ENCODE data around the gene HERPUD1. TPM values are rescaled to one million over a fixed set of nuclear protein-coding genes. Genes with fewer than 3 reads are reported as not detected.
A peak's percentile ranks its signal among the peaks of the same experiment; 100 is the strongest.
"Not testable (repeated sequence)": the region's sequence is repeated elsewhere in the genome, so short reads cannot be mapped to it uniquely, and the experiment has no call there.

The HERPUD1 gene, protein sequence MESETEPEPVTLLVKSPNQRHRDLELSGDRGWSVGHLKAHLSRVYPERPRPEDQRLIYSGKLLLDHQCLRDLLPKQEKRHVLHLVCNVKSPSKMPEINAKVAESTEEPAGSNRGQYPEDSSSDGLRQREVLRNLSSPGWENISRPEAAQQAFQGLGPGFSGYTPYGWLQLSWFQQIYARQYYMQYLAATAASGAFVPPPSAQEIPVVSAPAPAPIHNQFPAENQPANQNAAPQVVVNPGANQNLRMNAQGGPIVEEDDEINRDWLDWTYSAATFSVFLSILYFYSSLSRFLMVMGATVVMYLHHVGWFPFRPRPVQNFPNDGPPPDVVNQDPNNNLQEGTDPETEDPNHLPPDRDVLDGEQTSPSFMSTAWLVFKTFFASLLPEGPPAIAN
- 64.5 and 139 TPM in 2 replicates for total RNA-seq

- peak; percentile 98 to 99 for DNase-seq (ENCODE audit: low read depth in 2 of 2)
These were observed at the start of gene HERPUD1 for GRCh38 chr16:56931892-56932720. HERPUD1 (plus strand) TSS chr16:56932142; CDS start chr16:56932245, 103 bp downstream.

- no peak for DNase-seq (ENCODE audit: low read depth in 2 of 2)
These were observed 48.4 kb upstream of the HERPUD1 start for GRCh38 chr16:56883586-56883985.

DNA sequence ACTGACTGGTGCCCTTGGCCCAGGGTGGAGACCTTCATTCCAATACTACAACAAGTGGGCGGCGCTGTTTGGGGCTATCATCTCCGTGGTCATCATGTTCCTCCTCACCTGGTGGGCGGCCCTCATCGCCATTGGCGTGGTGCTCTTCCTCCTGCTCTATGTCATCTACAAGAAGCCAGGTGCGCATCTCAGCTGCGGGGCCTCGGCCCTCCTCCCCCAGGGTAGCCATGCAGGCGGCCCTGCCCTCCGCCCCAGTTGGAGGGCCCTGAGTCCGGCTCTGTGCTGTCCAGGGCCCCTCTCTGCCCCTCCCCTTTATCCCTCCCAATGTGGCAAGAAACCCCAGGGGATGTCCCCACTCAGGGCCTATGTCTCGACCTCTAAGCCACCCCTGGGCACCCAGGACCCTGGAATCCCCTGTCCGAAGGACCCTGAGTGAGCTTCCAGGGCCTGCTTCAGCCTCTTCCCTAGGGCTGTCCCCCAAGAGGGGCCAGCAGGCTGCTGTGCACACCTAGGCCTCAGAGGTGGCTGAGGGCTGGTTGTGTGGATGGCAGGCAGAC, 47.8 kb upstream of the HERPUD1 start:
- DNase-seq (ENCODE audit: low read depth in 2 of 2), result no peak

GRCh38 chr16:56884929-56885328, 47.0 kb upstream of the HERPUD1 start:
- DNase-seq (ENCODE audit: low read depth in 2 of 2), result not testable (repeated sequence)

DNA sequence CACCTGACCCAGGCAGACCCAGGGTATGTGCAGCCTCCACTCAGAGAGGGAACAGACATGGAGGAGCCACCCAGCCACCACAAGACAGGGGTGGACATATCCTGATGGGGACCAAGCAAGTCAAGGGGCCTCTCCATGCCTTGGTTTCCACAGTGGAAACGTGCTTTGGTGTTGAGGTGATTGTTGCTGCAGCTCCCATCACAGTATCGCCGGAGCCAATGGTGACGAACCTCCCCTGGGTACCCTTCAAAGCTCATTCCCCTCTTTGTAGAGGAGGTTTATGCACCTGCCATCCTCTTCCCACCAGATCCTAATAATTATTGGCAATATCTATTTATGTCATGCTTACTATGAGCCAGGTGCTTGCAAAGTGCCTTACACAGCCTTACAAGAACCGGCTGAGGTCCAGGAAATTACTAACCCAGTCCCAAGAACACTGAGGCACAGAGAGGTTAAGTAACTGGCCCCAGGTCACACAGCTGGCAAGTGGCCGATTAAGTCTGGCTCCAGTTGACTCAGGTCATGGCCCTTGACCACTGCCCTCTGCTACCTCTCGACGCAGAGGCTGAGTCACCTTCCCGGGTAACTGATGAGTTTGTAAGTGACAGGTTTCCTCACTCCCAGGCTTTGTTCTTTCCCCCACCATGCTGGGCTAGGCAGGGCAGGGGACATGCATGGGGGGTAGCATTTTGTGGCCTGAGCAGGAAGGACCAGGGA, 46.3 kb upstream of the HERPUD1 start:
- DNase-seq (ENCODE audit: low read depth in 2 of 2), result no peak

GRCh38 chr16:56886296-56886695, 45.6 kb upstream of the HERPUD1 start:
- DNase-seq (ENCODE audit: low read depth in 2 of 2), result no peak

- DNase-seq (ENCODE audit: low read depth in 2 of 2), result no peak
These were observed 45.1 kb upstream of the HERPUD1 start for GRCh38 chr16:56886826-56887225.

- no peak for DNase-seq (ENCODE audit: low read depth in 2 of 2)
These were observed 43.1 kb upstream of the HERPUD1 start for GRCh38 chr16:56888806-56889205.

DNA sequence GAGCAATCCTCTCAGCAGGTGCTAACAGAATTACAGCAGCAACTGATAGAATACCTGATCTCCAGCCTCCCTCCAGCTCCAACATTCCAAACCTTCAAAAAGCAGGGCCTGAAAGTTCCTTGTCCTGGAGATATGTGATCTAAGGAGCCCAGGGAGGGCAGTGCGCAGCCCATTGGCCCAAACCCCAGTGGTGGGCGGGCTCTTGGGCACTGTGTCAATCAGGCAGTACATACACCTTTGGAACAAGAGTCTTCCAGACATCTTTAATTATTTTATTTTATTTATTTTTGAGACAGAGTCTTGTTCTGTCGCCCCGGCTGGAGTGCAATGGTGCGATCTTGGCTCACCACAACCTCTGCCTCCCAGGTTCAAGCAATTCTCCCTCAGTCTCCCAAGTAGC, 42.7 kb upstream of the HERPUD1 start:
- no peak for DNase-seq (ENCODE audit: low read depth in 2 of 2)

DNA sequence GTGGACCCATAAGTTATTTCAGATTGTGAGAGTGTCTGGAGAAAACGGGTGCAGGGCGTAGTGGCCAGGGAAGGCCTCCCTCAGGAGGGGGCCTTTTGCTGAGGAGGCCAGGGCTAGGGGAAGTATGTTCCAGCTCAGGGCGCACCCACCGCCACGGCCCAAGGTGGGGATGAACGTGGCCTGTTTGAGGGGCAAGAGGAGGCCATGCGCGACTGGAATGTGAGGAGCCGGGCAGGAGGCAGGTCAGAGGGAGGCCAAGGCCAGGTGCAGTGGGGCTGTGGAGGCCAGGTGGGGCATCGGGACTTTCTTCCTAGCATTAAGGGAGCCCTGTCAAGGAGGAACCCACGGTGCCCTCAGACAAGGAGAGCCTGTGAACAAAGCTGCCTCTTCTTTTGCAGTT, 40.3 kb upstream of the HERPUD1 start:
- DNase-seq (ENCODE audit: low read depth in 2 of 2), result no peak

GRCh38 chr16:56892705-56893104, 39.2 kb upstream of the HERPUD1 start:
- DNase-seq (ENCODE audit: low read depth in 2 of 2), result no peak

DNA sequence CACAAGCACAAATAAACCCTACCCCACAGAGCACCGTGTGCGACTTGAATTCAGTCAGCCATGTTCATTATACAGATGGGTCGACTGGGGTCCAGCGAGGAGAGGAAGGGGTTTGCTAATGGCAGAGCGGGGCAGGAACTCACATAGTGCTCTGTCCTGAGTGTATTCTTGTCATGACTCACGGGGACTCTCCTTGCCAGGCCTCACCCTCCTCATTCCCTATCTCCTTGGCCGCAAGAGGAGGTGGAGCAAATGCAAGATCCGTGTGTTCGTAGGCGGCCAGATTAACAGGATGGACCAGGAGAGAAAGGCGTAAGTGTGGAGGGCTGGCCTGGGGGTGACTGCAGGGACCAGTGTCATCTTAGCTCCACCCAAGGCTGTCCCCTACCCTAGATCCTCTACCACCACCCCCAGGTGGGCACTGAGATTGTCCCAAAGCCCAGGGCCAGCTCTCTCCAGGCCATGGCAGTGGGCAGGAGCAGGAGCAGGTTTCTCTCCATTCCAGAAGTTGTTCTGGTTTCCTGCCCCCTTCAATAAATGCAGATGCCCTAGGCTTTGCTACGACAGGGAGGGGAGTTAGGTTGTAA, 37.5 kb upstream of the HERPUD1 start:
- DNase-seq (ENCODE audit: low read depth in 2 of 2), result no peak

DNA sequence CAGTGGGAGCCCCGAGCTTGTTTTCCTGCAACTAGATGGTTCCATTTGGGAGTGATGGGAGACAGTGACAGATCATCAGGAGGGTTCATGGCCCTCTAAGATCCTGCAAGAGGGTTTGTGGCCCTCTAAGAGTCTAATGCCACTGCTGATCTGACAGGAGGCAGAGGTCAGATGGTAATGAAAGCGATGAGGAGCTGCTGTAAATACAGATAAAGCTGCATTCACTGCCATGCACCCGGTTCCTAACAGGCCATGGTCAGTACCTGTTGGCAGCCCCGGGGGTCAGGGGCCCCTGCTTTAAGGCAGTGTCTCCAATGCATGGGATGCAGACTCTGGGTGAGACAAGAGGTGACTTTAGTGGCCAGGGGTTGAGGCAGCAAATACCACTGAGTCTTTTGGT, 36.1 kb upstream of the HERPUD1 start:
- no peak for DNase-seq (ENCODE audit: low read depth in 2 of 2)

GRCh38 chr16:56896244-56896643, 35.7 kb upstream of the HERPUD1 start:
- no peak for DNase-seq (ENCODE audit: low read depth in 2 of 2)

DNA sequence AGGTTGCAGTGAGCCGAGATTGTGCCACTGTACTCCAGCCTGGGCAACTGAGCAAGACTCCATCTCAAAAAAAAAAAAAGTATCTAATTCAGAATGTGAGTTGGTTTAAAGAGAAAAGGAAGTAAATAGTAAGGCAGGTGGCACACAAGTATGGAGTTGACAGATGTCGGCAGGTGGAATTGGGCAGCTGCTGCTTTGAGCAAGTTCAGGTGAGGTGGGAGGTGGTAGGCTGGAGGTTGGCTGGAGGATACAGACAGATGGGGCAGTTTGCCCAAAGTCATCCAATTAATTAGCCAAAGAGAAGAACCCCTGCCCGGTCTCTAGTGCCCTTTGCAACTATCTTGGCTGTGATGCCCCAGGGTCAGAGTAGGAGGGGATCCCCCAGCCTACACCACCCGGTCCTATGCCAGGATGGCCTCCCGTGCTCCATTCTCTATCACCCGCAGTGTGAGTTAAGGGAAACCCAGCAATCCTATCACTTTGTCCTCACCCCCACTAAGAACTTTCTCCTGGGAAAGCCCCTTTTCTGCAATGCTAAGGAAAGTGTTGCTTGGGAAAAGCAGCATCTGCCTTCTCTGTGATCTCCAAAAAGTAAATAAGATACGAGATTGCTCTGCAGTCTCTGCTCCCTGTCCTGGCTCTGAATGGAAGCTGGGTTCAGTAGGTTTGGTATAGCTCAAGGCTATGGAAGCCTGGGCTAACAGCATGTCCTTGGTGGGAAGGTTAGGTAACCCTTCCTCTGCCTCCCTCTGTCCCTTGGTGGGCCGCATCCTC, 34.7 kb upstream of the HERPUD1 start:
- no peak for DNase-seq (ENCODE audit: low read depth in 2 of 2)

DNA sequence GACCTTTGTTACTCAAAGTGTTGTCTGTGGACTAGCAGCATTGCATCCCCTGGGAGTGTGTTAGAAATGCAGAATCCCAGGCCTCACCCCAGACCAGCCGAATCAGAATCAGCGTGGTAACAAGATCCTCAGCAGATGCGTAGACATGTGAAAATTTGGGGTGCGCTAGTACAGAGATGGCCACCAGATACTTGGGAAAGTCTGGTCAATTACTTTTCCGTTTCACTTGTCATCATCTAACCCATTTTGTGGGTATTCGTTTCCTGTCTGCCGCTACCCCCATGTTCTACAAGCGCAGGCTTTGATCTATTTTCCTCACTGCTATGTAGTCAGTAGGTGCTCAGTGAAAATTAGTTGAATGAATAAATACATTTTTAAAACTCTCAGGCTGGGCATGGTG, 33.1 kb upstream of the HERPUD1 start:
- DNase-seq (ENCODE audit: low read depth in 2 of 2), result no peak

DNA sequence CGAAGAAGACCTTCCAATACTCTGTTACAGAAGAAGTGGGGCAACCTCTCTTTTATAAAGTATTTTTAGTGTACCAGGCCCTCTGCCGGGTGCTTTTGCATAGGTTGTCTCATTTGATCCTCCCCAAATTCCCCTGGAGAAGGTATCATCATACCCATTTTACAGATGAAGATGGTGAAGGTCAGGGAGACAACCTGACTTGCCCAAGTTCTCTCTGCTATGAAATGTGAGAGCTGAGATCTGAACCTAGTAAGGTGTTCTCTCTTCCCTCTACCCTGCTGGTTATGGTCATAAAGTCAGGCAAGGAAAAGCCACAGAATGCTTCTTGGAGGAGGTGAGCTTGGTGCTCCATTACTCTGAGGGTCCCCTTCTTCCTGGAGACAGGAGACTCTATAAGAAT, 28.1 kb upstream of the HERPUD1 start:
- no peak for DNase-seq (ENCODE audit: low read depth in 2 of 2)

GRCh38 chr16:56907401-56907800, 24.5 kb upstream of the HERPUD1 start:
- no peak for DNase-seq (ENCODE audit: low read depth in 2 of 2)

DNA sequence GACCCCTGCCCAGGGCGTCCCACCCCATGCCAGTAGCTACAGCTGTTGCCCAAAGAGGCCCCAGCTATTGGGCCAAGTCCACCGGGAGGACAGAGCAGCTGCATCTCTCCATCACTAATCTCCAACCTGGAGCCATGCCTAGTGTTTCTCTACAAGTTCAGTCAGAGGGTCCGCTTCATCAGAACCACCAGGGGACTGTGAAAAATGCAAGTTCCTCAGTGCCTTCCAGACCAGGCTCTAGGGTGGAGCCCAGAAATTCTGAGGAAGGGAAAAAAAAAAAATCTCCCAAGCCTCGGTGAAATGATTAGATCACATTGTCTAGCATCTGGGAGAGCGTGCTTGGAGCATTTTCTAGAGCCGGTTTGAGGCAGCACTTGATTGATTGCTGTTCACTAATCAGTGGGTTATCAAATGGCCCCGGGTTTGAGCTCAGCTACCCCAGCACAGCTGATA, 22.4 kb upstream of the HERPUD1 start:
- no peak for DNase-seq (ENCODE audit: low read depth in 2 of 2)

- DNase-seq (ENCODE audit: low read depth in 2 of 2), result no peak
These were observed 21.8 kb upstream of the HERPUD1 start for GRCh38 chr16:56910112-56910511.
